HG03045 (cell line): ENCODE results near the gene LOXL3.

ENCODE experiments used
- ATAC-seq: cut with Tn5 transposase; IDR thresholded peaks from one replicate; pipeline ENCODE4 v1.9.1; 2021; ENCODE audit warnings: mild to moderate bottlenecking, moderate library complexity; ENCODE audit not compliant: unreplicated experiment

The LOXL3 gene

DNA sequence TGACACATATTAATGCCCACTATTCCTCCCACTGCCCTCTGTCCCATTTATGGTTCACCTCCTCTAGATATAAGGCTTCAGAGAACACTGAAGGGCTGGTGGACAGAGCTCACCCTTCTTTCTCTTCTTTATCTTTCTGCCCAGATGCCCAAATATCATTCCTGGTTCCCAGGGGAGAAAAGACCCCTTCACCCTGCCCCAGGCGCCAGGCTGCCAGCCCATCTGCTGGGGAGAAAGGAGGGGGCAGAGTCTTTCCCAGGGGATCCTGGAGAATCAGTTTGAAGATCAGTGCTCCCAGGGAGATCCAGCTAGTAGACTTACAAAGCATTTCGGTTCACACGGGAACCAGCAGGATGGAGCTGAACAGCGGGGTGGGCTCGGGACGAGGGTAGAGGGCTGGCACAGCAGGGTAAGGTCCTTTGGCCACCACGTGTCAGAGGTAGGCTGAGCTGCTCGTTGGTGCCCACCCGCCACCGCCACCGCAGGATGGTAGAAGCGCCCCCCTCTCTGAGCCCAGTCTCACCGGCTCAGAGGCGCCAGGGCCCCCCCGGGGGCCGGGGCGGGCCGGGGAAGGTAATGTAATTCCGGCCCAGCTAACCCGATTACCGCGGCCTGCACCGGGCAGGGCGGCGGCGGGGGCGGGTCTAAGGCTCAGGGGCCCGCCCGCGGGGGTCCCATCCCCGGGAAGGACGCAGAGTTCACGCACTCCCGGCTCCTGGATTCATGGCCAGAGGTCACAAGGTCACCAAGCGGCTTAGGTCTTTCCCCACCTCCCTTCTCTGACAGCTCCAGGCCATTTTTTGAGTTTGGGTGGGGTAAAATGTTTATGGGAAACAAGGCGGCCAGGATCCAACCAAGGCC, 40.8 kb downstream of the LOXL3 start:
- ATAC-seq, result no peak

DNA sequence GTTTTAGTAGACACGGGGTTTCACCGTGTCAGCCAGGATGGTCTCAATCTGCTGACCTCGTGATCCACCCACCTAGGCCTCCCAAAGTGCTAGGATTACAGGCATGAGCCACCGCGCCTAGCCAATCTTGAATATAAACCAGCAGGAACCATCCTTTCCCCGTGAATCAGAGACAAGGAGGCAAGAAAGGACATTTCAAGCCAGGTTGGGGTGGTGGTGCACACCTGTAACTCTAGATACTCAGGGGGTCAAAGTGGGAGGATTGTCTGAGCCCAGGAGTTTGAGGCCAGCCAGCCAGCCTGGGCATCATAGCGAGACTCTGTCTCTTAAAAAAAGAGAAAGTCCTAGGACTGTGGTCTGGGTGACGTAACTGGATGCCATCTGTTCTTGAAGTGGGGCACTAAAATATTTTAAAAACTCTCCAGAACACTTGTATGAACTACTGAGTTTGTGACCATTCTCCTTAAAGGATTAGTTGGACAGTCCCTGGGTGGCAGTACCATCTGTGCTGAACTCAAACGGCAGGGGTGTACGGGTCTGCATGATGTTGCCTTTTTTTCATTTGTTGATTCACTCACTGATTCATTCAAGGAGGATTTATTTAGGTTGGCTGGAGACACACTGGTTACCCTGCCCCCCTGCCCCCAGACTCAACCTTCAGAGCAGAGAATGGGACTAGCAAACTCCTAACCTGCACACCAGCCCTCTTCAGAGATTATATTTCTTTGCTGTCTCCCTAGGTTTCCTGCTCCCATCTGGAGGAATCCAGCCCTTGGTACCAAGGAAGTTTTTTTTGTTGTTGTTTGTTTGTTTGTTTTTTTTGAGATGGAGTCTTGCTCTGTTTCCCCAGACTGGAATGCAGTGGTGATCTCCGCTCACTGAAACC, 42.4 kb downstream of the LOXL3 start:
- ATAC-seq, result no peak

DNA sequence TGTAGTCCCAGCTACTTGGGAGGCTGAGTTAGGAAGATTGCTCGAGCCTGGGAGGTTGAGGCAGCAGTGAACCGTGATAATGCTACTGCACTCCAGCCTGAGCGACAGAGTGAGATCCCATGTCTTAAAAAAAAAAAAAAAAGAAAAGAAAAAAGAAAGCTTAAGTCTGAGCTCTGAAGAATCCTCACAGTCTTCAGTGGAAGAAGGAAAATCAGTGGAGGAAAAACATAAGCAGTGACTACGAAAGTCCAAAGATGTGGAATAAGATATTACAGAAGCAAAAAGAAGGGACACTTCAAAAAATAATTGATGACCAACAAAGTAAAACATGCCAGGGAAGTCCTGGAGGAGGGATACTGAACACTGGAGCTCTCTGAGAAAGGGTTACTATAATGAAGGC, 43.5 kb downstream of the LOXL3 start:
- no peak for ATAC-seq

DNA sequence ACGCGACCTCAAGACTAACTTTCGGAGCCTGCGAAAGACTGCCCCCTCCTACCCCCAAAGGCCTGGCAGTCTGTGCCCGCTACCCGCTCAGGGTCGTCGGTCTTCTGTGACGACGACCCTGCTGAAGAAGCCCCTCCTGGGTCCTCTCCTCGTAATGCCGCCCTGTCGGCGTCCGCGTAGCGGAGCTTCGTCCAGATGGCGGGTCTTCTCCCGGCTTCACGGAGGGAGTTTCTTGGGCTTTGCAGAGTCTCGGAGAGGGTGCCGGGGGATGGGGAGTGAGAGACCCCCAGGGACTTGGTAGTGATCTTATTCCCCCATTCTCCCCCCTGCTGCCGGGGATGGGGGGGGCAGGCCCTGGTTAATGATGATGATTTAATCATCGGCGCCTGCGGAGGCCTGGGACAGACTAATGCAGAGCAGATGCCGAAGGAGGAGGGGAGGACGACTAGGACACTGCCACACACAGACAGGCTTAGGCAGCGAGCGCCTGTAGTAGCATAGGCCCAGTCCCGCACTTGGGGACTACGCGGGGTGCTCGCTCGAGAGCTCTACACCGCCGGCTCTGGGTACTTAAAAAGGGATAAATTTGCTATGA, 45.7 kb downstream of the LOXL3 start:
- peak; percentile 8 for ATAC-seq

DNA sequence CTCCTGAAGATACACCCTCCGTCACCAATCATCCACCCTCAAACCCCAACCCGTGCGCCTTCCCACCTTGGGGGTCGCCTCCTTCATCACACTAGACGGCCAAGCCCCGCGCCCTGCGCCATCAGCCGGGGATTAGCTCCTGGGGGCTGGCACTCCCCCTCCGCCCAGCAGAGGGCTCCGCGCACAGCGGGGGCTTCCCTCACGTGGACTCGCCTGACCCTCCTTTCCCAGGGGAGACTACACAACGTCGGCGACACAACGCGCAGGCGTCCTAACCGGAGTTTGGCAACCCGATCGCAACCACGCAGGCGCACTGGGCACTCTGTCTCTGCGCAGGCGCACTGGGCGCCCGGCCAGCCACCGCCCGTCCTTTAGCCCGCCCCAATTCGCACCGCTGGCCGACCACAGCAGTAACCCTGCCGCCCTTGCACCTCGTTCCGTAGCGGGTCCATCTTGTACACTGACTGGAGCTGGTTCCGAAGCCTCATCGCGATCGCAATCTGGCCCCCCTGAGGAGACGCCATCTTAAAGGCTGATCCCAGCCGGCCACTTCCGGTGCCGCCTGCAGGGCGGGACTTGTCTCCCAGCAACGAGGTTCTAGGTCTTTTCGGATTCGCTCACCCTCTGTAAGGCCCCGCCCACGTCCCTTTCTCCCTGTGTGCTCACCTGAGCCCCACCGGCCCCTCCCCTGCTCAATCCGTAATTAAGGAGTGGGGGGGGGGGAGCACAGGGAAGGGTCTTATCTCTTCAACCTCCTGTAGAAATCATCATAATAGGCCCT, 46.4 kb downstream of the LOXL3 start, which contains the start of gene PCGF1:
Gene PCGF1 (minus strand): TSS at position 551 of the 781 bp plus-strand sequence. CDS start 27 bp downstream, at position 524.
- peak; percentile 92 for ATAC-seq

DNA sequence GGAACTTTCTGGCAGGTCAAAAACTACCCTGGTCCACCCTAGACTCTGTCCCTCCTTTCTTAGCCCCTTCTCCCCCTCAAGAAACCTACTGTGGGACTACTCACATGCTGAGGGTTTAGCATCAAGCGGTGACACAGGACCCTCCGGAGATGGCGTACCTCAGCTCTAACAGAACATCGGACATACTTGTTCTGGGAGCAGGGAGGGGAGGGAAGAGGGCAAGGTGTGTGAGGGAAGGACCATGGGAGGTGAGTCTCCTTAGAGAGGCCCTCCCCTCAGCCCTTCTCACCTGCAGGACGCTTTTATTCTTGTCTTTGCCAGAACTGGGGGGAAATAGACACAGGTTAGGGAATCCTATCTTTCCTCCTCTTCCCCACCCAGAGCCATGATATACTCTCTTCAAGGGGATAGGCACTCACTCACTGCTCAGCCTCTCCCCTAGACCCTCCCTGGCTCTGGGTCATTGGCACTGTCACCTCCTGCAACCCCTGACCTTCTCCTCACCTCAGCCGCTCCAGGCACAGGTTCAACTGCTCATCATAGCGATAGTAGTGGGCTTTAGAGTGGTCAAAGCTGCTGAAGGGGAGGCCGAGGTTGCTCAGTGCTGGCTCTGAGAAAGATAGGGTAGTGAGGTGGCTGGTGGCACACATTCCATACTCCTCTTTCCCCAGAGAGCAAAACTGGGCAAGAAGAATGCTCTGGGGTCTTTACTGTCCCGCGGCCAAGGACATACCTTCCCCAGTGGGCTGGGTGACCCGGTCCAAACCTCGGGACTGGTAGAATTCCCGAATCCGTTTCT, 48.1 kb downstream of the LOXL3 start:
- ATAC-seq, result no peak

DNA sequence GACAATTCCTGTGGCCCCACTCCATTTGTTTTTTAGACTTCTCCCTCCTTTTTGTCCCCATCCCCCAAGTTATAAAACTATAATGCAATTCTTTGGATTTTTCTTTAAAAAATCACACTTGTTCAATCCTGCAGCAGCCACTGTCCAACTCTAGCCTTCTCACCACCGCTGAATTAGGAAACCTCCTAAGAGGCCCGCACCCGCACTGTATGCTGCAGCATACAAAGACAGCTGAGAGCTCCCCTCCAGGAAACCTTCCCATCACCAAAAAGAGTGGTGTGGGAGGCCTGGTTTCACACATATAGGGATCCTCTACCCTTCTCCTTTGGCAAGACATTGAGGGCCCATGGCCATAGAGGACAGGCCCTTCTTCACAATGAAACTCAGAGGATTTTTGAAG, 49.2 kb downstream of the LOXL3 start:
- no peak for ATAC-seq

DNA sequence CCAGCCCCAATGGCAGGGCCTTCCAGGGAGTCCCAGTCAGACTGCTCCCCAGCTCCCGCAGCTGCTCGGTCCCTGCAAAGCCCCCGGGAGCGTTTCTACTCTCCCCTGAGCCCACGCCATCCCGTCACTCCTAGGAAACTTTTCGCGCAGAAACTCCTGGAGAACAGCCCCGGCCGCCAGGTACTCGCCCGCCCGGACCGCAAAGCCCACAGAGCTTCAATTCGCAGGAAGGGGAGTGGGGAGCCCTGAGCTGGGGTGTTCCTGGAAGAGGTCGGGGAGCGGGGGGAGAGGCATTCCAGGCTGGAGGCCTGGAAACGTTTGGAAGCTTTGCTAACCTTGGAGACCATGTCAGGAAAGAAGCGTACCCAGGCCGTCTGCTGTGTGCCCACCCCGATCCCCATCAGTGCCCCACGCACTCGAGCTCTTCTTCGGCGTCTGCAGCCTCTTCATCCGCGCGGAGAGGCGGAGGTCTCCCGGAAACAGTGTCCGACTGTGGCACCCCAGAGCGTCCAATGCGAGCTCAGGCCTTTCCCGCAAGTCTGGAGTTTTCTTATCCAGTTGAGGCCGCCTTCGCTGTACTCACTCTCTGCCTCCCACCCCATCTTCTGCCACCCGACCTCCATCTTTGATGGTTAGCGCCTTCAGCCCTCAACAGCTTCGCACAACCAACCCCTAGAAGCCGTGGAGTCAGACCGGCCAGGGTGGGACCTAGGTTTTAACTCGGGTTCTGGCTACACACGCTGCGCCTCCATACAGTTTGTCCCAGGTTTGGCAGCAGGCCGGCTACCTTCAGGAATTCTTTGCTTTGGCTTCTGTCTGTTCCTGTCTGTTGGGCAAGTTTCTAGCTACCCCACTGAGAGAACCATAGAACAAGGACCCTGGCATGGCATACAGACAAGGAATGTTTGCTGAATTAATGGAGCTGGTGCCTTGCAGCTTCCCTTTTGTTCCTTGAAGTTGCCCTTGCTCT, 50.0 kb downstream of the LOXL3 start:
- ATAC-seq, result no peak

DNA sequence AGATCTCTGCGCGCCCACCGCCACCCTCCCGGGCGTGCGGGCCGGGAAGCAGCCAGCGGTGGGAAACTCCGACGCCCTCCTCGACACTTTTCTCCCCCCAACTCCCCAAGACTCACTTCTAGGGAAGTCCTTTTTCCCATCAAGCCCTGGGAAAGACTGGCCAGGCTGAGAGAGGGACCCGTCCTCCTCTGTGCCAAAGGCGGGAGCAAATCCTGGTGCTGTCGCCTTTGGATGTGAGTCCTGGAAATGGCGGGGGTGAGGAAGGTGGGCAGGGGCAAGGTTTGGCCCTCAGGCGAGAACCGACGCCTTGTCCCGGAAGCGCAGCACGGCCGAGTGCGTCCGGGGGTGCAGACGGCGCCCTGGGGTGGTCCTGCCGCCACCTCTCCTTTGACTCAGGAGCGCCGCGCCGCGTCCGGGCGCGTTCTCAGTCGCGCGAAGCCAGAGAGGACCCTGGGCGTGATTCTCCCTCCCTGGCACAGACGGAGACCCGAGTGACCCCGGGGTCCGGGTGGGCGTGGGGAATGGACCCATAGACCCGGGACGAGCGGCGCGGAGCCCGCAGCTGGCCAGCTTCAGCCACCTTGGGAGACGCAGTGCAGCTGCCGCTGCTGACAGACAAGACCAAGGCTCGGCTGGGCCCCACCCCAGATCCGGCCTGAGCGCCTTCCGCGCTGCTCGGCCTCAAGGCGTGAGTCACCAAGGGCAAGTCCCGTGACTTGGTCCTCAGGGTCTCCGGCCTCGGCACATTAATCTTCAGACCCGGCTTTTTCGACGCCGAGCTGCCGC, 50.8 kb downstream of the LOXL3 start:
- no peak for ATAC-seq

DNA sequence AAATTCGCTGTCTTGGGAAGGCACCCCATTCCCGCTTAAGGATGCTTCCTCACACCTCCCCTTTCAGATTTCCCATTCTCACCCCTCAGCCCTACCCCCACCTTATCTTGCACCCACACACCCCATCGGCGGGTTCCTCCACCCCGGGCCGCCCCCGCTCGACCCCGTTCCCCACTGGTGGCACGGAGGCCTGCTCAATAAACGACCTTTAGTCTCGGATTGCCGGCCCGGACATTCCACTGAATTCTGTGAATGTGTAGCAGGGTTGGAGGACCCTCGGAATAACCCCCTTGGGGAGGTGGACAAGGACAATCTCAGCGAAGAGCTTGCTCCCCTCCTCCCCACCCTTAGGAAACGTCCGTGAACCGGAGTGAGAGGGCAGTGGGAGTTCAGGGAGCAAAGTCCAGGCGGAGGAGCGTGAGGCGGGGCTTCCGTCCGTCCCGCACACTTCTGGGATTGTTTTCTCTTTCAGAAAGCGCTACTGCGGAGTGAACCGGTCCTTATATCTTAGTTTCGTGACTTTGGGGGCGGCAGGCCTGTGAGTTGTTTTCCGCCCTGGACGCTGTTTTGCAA, 51.5 kb downstream of the LOXL3 start:
- no peak for ATAC-seq

DNA sequence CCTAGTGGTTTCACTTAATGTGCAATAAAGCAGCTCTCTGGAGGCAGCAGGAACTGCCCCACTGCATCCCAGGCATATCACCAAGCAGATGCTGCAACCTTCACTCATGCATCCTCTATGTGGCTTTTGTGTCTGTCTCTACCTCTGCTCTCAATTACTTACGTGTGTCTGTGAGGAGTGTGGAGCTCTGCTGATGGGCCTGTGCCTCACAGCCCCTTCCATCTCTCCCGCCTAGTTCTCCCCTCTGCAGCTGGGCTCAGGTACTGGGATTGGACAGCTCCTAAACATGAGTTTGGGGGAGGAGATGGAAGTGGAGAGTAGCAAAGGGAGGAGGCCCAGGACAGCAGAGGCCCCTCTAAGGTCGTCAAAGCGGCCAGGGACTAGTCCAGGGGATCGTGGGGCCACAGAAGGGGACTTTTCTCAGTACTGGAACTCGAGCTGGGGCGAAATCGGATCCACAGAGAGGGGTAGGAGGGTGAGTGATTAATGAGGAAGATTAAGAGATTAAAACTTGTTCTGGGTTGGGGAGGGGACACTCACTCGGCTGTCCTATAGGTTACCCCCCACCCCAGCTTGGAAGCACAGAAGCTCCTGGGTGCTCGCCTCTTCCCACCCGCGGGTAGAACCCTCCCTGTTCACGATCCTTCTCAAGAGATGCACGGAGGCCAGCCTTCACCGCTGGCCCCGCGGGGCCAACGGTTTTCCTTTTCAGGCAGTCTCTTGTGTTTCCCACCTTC, 52.2 kb downstream of the LOXL3 start:
- ATAC-seq, result no peak

DNA sequence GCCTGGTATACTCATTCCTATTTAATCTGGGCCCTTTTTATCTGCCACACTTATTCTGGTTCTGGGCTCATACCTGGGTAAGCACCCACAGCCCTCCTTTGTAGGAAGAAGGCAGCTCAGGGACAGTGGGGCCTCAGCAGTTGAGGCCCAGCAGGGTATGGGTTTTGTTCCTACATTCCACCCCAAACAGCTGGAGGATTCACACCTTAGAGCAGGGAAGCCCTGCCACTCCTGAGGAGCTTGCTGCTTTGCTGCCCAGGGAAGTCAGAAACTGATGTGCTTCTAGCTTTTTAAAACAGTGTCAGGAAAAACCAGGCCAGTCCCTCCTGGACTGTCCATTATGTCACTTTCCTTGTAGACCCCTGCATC, 53.2 kb downstream of the LOXL3 start:
- ATAC-seq, result no peak

DNA sequence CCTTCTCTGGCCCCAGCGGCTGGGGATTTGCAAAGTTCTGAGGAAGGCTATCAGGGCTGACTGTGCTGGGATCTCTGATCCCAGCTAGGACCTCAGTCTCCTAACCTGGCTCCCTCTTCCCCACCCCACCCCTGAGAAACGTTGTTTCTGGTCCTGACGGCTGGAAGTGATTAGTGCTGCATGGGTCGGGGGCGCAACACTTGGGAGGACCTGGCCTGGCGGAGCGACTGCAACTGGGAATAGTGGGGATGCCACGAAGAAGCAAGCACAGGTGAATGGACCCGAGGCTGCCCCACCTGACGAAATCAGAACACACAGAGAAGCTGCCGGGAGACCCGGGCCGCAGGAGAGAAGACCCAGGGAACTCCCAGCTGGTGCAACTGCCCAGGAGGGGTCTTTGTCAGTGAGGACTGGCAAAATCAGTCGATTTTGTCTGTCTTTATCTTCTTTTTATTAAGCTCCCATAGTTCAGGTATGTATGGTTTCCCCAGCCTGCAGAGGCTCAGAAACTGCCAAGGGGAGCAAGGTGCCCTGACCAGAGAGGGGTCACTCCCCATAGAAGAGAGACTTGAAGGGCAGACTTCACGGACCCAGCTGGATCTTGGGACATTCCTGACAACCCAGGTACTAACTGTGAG, 53.7 kb downstream of the LOXL3 start:
- ATAC-seq, result no peak

DNA sequence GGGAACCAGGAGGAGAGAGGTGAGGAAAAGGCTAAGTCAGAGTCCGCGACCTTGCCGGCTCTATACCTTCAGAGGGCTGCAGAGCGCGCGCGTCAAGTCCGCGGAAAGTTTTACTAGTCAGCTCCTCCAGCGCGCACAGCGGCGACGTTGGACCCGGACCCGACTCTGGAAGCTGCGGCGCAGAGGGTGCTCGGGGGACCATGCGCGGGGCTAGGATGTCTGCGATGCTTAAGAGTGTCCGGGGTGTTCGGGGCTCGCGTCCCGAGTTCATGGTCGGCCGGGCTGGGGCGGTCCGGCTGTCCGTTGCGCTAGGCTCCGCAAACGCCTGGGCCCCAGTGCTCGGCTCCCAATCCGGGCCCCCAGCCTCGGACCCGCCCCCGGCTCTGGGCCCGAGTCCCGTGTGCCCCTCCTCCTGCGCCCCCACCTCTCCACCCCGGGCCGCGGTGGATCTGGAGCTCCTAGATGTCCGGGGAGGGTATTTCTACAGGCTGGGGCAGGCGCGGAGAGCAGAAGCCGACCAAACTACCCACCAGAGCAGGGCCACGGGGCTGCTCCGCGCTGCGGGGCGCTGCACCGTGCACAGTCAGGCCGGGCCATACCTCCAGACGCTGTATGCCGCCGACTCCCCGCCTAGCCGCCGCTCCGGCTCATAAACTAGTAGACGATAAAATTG, 54.3 kb downstream of the LOXL3 start, which contains the start of gene LBX2:
Gene LBX2 (minus strand): TSS at position 337 of the 673 bp plus-strand sequence. CDS start 66 bp downstream, at position 271.
- no peak for ATAC-seq

DNA sequence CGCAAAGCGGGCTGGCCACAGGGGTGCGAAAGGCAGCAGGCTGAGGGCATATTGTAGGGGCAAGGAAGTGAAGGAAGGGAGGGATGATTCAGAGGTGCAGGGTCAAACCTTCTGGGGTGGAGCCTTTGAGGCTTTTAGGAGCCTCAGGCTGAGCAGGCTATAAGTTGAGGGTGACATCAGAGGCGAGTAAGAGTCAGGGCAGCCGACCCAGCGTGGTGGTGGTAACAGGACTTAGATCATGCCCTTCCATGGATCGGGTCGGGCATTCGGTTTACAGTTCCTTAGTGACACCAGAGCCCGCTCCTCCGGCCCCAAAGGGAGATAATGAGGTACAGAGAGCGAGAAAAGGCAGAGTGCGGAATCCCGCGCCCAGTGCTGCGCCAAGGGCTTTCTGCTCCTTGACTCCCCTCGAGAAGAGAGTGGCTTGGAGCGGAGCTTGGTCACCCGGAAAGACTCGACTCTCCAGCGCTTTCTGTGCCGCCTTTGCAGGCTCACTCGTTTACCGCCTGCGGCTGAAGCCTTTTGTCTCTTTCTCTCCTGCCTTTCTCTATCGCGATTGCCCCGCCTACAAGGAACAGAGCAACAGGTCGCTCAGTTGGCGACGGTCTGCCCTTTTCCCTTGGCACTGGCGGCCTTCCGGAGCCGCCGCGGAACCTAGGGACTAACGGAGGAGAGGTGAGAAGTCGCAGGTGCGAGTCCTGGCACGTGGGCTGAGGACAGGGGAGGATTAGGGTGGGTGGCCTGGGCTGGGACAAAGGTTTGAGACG, 55.1 kb downstream of the LOXL3 start:
- ATAC-seq, result no peak
